ENCODE measurements around the gene KCNB1.
"Not testable (repeated sequence)": the region's sequence is repeated elsewhere in the genome, so short reads cannot be mapped to it uniquely, and the experiment has no call there.

The KCNB1 gene

DNA sequence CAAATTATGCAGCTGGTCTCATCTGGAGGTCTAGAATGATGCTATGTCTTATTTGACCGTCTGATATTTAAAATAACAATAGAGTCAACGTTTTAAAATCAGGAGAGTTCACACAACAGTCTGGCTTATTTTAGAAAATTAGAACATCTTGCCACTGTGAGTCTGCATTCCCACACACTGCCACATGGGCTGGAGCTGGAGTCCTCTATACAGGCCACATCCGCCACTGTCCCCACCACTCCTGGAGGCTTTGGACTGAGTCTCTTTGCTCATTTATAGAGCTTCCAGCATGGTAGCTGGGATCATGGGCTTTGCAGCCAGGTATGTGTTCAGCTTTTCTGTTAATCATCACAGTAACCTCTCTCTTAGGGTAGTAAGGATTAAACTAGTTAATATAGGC lies 135.8 kb downstream of the KCNB1 start:
- no peak for DNase-seq

DNA sequence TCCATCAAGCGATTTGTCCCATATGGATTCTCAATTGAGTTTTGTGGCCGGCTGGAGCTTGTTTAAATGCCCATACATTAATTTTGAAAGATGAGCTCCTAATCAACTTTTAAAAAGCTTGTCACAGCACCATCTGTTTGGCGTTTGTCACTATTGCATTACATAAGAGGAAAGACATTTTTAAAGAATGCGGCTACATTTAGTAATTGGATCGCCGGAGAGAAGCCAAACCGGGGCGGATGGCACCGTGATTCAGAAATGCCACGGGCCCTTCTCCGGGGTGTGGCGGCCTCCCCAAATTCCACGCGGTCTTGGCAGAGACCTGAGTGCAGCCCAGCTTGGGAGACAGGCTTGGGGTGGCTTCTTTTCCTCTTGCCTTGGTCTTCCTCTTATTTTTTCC lies 136.9 kb downstream of the KCNB1 start:
- no peak for DNase-seq

DNA sequence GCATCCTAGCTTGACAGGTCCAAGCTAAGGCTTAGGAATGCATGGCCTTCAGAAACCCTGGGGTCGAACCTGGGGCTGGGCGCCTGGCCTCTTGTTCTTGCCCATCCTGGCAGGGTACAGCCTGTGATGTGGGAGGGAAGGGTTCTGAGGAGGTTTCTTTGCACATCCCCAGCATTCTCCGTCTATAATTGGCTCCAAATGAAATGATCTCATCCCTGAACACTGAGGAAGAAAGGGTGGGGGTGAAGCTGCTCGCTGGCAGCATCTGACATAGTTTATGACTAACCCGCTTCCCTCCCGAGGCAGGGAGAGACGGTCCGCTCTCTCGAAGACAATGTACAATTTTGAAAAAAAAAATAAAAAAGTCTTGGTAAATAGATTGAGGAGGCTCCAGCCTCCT lies 137.5 kb downstream of the KCNB1 start:
- DNase-seq = no peak

DNA sequence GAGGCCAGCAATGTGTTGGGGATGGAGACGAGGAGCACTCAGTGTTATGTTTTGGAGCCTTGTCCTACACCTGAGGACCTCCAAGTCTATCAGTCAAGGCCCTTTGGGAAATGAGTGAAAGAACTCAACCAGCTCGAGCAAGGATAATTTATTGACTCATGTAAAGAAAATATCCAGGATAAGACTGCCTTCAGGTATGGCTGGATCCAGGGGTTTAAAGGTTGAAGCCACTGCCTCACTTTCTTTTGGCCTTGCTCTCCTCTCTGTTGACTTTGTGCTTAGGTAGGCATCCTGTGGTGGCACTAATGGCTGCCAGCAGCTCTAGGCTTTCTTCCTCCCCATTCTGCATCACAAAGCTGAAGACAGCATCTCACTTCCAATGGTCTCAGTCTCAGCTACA lies 138.3 kb downstream of the KCNB1 start:
- no peak for DNase-seq

DNA sequence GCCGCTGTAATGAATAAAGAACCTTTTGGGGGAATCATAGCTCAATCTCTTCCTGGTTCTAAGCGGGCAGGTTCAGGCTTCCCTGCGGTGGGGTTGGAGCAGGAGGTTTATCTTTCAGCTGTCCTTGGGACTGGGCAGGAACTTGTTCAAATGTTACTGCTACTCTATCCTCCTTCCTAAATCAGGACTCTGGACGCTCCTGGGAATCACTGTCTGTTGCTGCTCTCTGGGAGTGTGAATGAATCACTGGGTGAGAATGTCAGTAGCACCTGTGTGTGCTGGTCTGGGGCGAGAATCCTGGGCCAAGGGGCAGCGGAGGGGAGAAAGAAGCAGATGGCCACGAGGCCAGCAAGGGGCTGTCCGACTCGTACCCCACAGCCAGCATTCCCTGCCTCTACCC lies 139.2 kb downstream of the KCNB1 start:
- DNase-seq = no peak

DNA sequence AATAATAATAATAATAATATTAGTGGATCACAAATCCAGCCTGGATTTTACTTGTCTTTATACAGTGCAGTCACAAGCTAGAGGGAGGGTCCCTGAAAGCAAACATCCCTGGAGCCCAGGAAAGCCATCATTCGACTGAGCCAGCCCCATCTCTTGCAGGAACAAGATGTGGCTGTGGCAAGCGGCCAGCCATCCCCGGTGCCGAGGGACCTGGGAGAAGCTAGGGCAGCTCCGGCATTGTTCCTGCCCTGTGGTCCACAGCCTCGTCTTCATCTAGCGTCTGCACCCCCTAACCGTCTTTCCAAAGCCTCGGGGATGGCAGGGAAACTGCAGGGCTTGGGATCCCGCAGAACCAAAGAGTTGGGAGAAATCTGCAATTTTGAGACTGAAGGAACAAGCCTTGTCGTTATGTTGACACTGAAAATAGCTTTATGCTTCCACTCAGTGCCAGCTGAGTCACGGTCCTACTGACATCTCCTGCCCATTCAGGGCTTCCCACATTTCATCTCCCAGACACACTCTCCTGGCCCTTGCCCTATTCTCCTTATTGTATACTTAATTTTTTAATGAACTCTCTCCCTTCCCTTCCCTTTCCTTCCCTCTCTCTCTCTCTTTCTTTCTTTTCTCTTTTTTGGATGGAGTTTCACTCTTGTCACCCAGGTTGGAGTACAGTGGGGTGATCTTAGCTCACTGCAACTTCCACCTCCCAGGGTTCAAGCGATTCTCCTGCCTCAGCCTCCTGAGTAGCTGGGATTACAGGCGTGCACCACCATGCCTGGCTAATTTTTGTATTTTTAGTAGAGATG lies 142.1 kb downstream of the KCNB1 start:
- DNase-seq = no peak

DNA sequence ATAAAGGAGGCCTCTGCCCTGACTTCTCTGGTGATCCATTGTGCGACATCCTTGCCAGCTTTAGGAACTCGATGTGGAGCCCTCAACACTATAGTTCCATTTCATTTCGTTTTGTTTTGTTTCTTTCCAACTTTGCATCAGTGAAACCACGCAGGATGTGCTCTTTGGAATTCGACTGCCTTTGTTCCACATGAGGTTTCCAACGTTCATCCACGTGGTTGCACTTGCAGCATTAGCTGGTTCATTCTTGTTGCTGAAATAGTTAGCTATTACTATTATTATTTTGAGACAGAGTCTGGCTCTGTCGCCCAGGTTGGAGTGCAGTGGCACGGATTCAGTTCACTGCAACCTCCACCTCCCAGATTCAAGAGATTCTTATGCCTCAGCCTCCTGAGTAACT lies 143.3 kb downstream of the KCNB1 start:
- DNase-seq = no peak

DNA sequence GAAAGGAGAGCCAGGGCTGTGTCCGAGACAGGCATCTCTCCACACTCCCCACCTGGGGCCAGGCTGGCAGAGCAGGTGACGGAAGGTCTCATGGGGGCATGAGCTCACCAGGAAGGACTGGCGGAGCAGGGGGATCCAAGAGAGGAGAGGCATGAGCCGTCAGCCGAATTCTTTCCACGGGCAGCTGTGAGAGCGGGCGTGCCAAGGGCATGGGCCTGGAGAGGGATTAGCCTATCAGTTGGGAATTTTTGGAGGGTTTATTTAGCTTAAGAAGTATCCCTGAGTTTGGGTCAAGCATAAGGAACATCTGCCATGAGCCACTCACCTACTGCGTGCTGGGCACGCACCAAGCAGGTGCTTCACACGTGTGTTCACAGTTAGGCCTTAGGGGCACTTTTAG lies 144.4 kb downstream of the KCNB1 start:
- no peak for DNase-seq

DNA sequence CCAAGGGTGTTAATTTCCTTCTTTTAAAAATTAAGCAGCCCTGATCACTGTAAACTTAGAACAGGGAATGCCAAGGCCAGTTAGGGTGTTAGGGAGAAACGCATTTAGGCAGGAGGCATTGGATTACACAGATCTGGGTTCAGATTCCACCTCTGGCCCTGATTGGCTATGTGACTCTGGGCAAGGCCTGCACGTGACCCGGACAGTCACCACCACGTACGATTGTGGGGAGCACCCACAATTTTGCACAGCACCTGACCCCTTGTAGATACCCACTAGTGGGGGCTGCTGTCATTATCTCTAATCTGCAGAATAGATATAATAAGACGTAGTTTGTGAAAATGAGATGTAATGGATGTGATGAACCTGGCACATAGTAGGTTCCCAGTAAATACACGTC lies 145.1 kb downstream of the KCNB1 start:
- DNase-seq = no peak

DNA sequence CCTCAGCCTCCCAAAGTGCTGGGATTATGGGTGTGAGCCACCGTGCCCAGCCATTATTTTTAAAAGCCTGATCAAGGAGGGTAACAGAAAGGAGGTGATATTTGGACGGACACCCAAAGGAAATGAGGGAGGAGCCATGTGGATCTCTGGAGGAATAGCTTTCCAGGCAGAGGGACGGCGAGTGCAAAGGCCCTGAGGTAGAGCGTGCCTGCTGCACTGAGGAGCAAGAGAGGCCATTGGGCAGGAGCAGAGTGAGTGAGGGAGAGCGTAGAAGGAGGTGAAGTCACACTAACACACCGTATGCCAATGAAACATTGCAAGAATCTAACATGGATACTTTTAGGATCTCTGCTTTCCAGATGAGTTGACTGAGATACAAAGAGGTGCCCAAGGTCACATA lies 145.7 kb downstream of the KCNB1 start:
- DNase-seq = no peak

DNA sequence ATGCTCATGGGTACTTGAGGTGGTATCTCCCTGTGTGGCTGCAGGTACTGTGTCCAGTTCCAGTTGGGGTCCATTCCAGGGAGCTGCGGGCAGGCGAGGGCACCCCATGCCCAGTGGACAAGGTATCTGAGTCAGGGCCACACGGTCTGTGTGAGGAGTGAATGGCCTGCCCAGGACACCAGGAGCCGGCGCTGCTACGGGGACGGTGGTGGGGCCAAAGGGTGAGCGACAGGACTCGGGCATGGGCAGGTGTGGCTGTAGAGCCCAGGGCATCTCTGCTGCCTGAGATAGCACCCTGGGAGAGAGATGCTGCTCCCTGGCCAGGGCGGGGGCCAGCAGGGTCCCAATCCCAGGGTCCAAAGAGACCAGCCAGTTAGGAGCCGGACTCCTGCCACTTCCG lies 147.0 kb downstream of the KCNB1 start:
- no peak for DNase-seq

DNA sequence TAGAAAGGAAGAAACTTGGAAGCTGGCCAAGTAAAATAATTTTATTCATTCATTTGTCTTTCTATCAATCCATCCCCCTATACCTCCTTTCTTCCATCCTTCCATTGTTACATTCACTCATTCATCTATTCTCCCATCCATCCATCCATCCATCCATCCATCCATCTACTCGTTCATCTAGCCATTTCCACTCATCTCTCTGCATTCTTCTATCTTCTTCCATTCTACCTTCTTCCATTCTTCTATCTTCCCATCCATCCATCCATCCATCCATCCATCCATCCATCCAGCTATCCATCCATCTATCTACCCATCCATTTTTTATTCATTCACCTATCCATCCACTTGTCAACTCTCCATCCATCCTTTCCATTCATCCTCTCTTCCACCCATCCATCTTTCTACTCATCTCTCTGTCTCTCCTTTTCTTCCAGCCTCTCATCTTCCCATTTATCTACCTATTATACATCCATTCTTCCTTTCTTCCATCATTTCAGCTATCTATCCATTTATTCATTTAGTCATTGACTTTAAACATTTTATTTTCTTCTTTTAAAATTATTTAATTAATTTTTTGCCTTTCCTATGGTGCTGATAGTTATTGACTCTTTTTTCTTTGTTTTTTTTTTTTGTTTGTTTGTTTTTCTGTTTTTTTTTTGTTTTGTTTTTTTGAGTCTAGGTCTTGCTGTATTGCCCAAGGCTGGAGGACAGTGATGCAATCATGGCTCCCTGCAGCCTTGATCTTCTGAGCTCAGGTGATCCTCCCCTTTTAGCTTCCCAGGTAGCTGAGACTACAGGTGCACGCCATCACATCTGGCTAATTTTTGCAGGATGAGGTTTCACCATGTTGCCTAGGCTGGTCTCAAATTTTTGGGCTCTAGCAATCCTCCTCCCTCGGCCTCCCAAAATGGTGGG lies 151.5 kb downstream of the KCNB1 start:
- no peak for DNase-seq

DNA sequence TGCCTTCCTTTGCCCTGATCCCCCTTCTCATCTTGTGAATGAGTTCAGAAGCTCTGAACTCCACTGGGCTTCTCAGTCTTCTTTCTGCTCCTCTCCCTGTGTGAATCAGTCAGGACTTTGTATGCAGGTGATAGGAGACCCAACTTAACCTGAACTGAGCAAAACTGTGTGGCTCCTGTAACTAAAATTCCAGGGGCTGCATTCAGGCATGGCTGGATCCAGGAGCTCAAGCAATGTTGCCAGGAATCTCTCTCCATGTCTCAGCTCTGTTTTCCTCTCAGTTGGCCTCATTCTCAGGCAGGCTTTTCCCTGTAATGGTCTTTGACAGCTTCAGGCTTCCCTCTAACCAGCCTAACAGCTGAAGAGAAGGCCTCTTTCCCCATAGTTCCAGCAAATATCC lies 153.7 kb downstream of the KCNB1 start:
- DNase-seq = no peak

DNA sequence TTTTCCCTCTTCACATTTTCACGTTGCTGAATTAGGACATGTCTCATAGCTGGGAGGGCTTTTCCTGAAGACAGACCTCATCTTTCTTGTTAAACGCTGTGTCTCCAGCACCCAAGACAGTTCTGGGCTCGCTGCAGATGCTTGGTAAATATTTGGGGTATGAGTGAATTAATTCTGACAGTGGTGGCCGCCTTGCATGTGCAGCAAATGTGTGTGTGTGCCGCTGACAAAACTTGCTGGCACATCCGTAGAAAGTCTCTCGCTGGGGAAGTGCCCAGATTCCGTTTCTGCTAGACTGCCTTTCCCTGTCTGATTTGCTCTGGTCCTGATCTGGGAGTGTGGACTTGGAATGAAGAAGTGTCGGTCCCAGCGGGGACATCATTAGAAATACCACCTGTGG lies 156.4 kb downstream of the KCNB1 start:
- DNase-seq = no peak

DNA sequence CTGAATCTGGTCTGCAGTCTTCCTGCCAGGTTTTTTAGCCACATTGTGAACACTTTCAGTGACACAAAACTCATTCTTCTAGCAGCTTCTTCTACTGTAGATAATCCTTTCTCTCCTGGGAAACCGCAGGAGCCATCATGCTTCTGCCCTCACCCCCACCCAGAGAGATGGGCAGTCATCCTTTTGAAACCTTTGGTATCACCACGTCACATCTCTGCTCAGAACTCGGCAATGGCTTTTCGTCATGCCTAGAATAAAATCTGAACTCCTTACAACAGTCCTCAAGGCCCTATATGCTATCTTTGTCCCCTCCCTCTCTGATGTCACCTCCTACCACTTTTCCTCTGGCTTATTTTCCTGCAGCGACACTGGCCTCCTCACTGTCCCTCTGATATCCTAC lies 158.2 kb downstream of the KCNB1 start:
- no peak for DNase-seq

DNA sequence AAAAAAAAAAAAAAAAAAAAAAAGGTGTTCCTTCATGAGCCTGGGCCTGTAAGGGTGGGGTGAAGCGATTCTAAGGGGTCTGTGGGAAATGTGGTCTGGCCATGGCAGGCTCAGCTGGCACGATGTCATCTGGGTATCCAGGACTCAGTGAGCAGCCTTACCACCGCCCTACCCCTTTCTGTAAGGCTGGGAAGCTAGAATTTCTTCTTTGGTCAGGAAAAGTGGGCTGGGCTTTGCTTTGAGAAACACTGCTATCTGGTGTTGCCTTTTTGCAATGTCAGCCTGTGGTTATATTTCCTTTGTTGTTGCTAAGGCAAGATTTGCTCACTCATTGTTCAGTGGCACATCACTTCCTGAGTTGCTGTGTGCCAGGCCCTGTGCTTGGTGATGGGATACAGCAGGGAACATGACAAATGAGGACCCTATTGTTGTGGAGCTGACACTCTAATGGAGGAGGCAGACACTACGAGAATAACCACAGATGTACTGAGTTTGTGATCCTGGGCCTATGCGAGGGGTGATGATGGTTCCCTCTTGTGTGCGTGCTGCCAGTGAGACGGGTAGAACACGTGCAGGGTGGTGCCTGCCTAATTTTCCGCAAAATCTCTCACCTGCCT lies 158.7 kb downstream of the KCNB1 start:
- DNase-seq = peak; percentile 18

DNA sequence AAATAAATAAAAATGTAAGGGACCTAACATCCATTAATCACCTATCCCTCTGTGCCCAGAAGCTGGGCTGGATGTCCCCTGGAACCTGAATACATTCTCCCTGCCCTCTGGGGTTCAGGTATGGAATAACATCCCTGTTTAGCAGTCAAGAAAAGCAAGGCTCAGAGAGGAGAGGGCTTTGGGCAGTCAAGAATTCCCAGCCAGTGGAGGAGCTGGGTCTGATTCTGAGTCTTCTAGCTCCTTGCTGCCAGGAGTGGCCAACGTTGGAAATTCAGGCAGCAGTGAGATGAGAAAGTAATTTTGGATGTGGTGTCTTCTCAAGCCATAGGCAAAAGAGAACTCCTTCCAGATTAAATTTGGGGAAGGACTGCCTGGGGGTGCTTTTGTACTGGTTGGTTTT lies 162.0 kb downstream of the KCNB1 start:
- DNase-seq = no peak

DNA sequence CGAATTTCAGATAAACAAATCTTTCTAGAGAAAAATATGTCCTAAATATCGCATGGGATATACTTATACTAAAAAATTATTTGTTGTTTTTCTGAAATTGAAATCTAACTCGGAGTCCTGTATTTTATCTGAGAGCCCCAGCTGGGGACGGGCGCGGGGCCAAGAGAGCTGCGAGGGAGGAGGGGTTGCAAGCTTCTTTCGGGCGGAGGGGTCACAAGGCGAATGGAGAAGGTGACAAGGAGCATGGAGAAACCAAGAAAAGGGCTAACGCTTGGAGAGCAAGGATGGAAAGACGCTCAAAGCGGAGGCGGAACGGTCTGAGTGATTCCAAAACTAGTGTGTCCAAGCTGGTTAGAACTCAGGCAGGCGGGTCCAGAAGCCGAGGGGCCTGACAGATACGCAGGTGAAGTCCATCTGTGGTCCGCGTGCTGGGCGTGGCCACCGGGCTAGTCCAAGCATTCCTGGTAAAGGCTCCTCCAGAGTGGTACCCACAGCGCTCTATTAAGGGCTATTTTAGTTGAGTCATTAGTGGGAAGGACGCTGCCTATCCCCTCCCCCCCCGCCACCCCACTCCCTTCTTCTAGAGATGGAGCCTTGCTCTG lies 163.2 kb downstream of the KCNB1 start:
- no peak for DNase-seq

DNA sequence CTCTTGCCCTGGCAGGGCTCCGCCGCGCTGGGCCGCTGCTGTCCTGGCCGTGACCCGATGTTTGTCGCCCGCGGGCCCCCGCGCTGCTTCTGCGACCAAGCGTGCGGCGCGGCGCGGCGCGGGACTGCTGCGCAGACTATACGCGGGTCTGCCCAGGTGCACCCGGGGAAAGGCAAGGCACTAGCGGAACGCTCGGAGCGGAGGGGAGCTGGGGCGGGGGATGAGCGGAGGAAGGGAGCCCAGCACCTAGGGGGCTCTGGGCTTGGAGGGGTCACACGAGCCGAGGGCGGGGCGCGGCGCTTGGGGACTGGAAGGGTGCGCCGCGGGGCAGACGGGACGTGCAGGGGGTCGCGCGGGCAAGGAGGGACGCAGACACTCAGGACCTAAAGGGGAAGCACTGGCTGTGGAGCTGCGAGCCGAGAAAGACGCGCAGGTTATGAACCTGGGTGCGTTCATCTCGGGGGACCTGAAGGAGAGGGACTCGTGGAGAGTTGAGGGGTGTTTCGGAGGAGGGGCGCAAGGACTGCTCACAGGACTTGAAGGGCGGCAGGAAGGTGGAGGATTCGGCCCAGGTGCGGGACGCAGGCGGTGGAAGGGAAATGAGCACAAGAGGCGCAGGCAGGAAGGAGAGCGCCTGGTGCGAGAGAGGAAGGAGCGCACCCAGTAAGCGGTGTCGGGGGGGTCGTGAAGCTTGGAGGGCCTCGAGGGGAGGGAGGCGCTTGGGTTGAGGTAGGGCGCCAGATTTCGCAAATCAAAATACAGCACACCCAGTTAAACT lies 163.8 kb downstream of the KCNB1 start:
- DNase-seq = peak; percentile 34

DNA sequence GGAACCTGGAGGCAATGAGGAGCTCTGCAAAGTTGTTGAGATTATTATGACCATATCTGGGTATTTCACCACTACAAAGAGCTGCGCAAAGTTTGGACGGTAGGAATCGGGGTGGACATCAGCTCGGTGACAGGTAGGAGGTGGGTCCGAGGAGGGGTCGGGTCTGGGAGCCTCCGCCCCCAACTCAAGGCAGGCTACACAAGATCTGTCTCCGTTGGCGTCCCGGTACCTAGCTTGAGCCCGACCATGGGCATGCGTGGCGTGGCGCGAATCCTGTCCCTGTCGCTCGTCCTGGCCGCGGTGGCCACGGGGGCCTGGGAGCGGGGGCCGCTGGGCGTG lies 164.4 kb downstream of the KCNB1 start:
- no peak for DNase-seq

DNA sequence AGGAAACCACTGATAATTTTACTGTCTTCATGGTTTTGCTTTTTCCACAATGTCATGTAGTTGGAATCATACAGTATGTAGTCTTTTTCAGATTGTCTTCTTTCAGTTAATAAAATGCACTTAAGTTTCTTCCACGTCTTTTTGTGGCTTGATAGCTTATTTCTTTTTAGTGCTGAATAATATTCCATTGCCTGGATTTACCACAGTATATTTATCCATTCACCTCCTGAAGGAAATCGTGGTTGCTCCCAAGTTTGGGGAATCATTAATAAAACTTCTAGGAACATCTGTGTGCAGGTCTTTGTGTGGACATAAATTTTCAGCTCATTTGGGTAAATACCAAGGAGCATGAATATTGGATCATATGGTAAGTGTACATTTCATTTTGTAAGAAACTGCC lies 165.8 kb downstream of the KCNB1 start:
- no peak for DNase-seq

DNA sequence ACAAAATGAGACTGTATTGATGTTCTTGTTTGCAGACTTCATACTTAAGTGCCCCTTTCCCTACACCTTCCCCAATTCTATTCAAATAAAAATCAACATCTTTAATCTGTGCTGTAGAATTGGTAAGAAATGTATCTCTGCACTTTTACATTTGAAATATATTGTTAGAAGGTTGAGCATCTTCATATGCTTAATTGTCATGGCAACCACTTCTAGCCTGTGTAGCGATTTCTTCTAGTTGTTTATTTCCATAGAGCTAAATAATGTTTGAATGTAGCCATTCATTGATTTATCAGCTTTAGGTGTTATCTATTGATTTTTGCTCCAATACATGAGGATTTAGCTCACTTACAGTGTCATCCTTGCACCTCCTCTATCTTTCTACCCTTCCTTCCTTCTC lies 166.9 kb downstream of the KCNB1 start:
- no peak for DNase-seq

DNA sequence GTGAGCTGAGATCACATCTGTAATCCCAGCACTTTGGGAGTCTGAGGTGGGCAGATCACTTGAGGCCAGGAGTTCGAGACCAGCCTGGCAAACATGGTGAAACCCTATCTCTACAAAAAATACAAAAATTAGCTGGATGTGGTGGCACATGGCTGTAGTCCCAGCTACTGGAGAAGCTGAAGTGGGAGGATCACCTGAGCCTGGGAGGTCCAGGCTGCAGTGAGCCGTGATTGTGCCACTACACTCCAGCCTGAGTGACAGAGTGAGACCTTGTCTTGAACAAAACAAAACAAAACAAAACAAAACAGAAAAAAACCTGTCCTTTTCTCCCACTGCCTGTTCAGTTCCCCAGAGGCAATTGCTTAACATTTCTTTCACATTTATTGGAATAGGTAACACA lies 168.4 kb downstream of the KCNB1 start:
- DNase-seq = not testable (repeated sequence)

Data from activated gamma-delta T cell treated with Interleukin-2 at 50 U/mL for 16 hours (primary cell).